Mesendoderm (in vitro differentiated cells): ENCODE data around the gene TADA3.

Experiments used
- DNase-seq: peaks from one replicate; pipeline ENCODE4 v3.0.0; 2013
- H2AK5ac ChIP-seq: 2 replicates; pipeline ENCODE4 v1.6.1; 2013; ENCODE audit warnings: low read length, inconsistent platforms
- H2BK120ac ChIP-seq: 2 replicates; pipeline ENCODE4 v1.6.1; 2013; ENCODE audit warnings: low read depth, mild to moderate bottlenecking, low read length, moderate library complexity, mixed read lengths
- H2BK15ac ChIP-seq: replicated peaks from 2 replicates; pipeline ENCODE4 v1.6.1; 2013; ENCODE audit warnings: low read depth, mild to moderate bottlenecking, moderate library complexity
- H2BK5ac ChIP-seq: 2 replicates; pipeline ENCODE4 v1.6.1; 2013; ENCODE audit warnings: low read length, inconsistent platforms
- H3K18ac ChIP-seq: 2 replicates; pipeline ENCODE4 v1.6.1; 2013; ENCODE audit warnings: mild to moderate bottlenecking, low read length, mixed read lengths
- H3K23ac ChIP-seq: one replicate; pipeline ENCODE4 v1.6.1; 2013; ENCODE audit warnings: low read length
- H3K27ac ChIP-seq: 2 replicates; pipeline ENCODE4 v1.5.1; 2013; ENCODE audit warnings: low read depth, mild to moderate bottlenecking, inconsistent platforms, low read length, moderate library complexity
- H3K27me3 ChIP-seq: 2 replicates; pipeline ENCODE4 v1.6.1; 2013; ENCODE audit warnings: low read length, control low read depth, mild to moderate bottlenecking, inconsistent platforms; ENCODE audit not compliant: insufficient read depth, poor library complexity
- H3K36me3 ChIP-seq: 2 replicates; pipeline ENCODE4 v1.6.1; 2013; ENCODE audit warnings: low read length, inconsistent platforms; ENCODE audit not compliant: control insufficient read depth, insufficient read depth
- H3K4ac ChIP-seq: one replicate; pipeline ENCODE4 v1.6.1; 2013; ENCODE audit warnings: low read depth, mild to moderate bottlenecking, low read length, moderate library complexity
- H3K4me1 ChIP-seq: 2 replicates; pipeline ENCODE4 v1.6.1; 2013; ENCODE audit warnings: low read depth, low read length, inconsistent platforms; ENCODE audit not compliant: control insufficient read depth
- H3K4me2 ChIP-seq: 2 replicates; pipeline ENCODE4 v1.6.1; 2013; ENCODE audit warnings: low read length
- H3K4me3 ChIP-seq: 2 replicates; pipeline ENCODE4 v1.5.1; 2013; ENCODE audit warnings: mild to moderate bottlenecking, low read length
- H3K56ac ChIP-seq: one replicate; pipeline ENCODE4 v1.6.1; 2013; ENCODE audit warnings: low read length
- H3K79me1 ChIP-seq: 2 replicates; pipeline ENCODE4 v1.6.1; 2013; ENCODE audit warnings: low read length, inconsistent platforms
- H3K79me2 ChIP-seq: 2 replicates; pipeline ENCODE4 v1.6.1; 2013; ENCODE audit warnings: mild to moderate bottlenecking, low read length; ENCODE audit not compliant: control insufficient read depth, insufficient read depth
- H3K9ac ChIP-seq: 2 replicates; pipeline ENCODE4 v1.6.1; 2013; ENCODE audit warnings: low read length, inconsistent platforms
- H4K5ac ChIP-seq: one replicate; pipeline ENCODE4 v1.6.1; 2013; ENCODE audit warnings: low read length
- H4K8ac ChIP-seq: one replicate; pipeline ENCODE4 v1.6.1; 2013; ENCODE audit warnings: low read depth, mild to moderate bottlenecking, control low read depth, low read length, moderate library complexity
- WGBS: extraction: QIAGEN DNeasy Blood & Tissue Kit; methylation state at CpG from one replicate; pipeline ENCODE4 v1.1.7; 2013; ENCODE audit warnings: low lambda C conversion rate, missing lambda C conversion rate; ENCODE audit not compliant: insufficient coverage; ENCODE audit errors: extremely low coverage; 5-methylcytosine and 5-hydroxymethylcytosine counted together

The TADA3 gene

GRCh38 chr3:9833078-9833477 is 40.8 kb upstream of the TADA3 start:
- no peak overlapping the region for H2BK5ac ChIP-seq
- H4K5ac ChIP-seq: no peak overlapping the region
- no peak overlapping the region for H2BK15ac ChIP-seq
- no peaks in the 10 kb centered on the region for H3K36me3 ChIP-seq
- DNase-seq: no peak
- H3K79me1 ChIP-seq: no peaks in the 10 kb centered on the region
- H4K8ac ChIP-seq: no peak overlapping the region
- no peaks in the 10 kb centered on the region for H3K79me2 ChIP-seq
- no peak overlapping the region for H3K4ac ChIP-seq
- no peak overlapping the region for H3K4me3 ChIP-seq
- no peak overlapping the region for H3K23ac ChIP-seq
- H3K18ac ChIP-seq: no peak overlapping the region
- no peak overlapping the region for H3K4me2 ChIP-seq
- no peak overlapping the region for H2AK5ac ChIP-seq
- no peak overlapping the region for H2BK120ac ChIP-seq
- H3K56ac ChIP-seq: no peak overlapping the region
- H3K4me1 ChIP-seq: no peaks in the 10 kb centered on the region
- WGBS: no CpG with 5 or more reads among the region's 9 CpGs
- no peaks in the 10 kb centered on the region for H3K27me3 ChIP-seq
- H3K27ac ChIP-seq: no peak overlapping the region
- H3K9ac ChIP-seq: no peak overlapping the region

DNA sequence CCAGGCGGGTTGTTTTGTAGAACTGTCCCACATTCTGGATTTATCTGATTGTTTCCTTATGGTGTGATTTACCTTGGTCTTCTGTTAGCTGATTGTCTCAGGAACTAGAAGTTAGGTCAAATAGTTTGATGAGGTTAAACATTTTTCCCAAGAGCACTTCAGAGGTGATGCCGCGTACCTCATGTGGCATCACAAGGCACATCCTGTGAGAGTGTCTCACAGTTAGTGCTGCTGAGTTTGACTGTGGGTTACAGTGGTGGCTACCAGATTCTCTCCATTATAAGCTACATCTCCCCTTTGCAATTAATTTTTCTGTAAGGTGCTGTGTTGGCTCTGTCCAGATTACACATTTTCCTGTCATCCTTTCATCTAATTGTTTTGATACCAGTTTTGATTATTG is 39.0 kb upstream of the TADA3 start:
- Histone ChIP-seq H3K4ac (no peak overlapping the region), H4K5ac (no peak overlapping the region), H4K8ac (no peak overlapping the region), H3K4me2 (no peak overlapping the region), H3K23ac (no peak overlapping the region), H3K27ac (no peak overlapping the region), H3K18ac (no peak overlapping the region), H3K27me3 (no peaks in the 10 kb centered on the region), H3K79me2 (no peaks in the 10 kb centered on the region), H3K9ac (no peak overlapping the region), H3K4me3 (no peak overlapping the region), H2BK15ac (no peak overlapping the region), H3K56ac (no peak overlapping the region), H2BK120ac (no peak overlapping the region), H2BK5ac (no peak overlapping the region), H3K79me1 (no peaks in the 10 kb centered on the region), H3K36me3 (no peaks in the 10 kb centered on the region), H3K4me1 (no peaks in the 10 kb centered on the region), H2AK5ac (no peak overlapping the region)
- DNase-seq: no peak
- WGBS: no CpG with 5 or more reads among the region's 3 CpGs

- H2BK5ac ChIP-seq: no peak overlapping the region
- H3K27me3 ChIP-seq: no peaks in the 10 kb centered on the region
- H3K79me1 ChIP-seq: no peaks in the 10 kb centered on the region
- H4K5ac ChIP-seq: no peak overlapping the region
- H3K36me3 ChIP-seq: no peaks in the 10 kb centered on the region
- H3K4me2 ChIP-seq: no peak overlapping the region
- no peaks in the 10 kb centered on the region for H3K4me1 ChIP-seq
- no peak overlapping the region for H3K4me3 ChIP-seq
- no peak overlapping the region for H3K23ac ChIP-seq
- no peak overlapping the region for H2BK15ac ChIP-seq
- no peak overlapping the region for H2AK5ac ChIP-seq
- no peak overlapping the region for H3K4ac ChIP-seq
- no peaks in the 10 kb centered on the region for H3K79me2 ChIP-seq
- no peak overlapping the region for H3K9ac ChIP-seq
- no peak overlapping the region for H3K27ac ChIP-seq
- H4K8ac ChIP-seq: no peak overlapping the region
- H3K18ac ChIP-seq: no peak overlapping the region
- no CpG with 5 or more reads among the region's 17 CpGs for WGBS
- H2BK120ac ChIP-seq: no peak overlapping the region
- no peak overlapping the region for H3K56ac ChIP-seq
- DNase-seq: no peak
Observed at GRCh38 chr3:9828801-9829755, 36.8 kb upstream of the TADA3 start.

DNA sequence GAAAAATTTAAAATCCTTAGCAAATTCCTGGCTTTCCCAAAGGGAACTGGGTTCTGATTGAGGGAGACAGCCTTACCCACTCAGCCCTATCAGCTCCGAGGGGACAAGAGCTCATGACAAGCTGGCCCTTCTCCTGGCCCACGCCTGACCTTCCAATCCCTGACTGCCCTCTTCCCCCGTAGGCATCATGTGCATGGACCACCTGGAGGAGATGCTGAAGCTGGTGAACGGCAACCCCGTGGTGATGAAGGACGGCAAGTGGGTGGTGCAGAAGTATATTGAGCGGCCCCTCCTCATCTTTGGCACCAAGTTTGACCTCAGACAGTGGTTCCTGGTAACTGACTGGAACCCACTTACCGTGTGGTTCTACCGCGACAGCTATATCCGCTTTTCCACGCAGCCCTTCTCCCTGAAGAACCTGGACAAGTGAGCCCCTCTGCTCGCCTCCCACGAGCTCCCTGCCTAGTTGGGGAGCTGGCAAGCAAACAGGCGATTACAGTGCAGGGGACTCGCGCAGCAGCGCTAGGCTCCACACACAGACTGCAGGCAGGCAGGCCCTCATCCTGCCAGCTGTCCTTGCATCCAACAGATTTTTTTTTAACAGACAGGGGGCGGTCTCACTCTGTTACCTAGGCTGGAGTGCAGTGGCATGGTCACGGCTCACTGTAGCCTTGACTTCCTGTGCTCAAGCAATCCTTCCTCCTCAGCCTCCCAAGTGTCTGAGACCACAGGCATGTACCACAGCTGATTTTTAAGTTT is 34.7 kb upstream of the TADA3 start:
- Histone ChIP-seq H3K18ac (no peak overlapping the region), H2BK120ac (no peak overlapping the region), H3K4ac (no peak overlapping the region), H3K4me2 (no peak overlapping the region), H2AK5ac (no peak overlapping the region), H3K4me1 (no peaks in the 10 kb centered on the region), H4K8ac (no peak overlapping the region), H2BK5ac (no peak overlapping the region), H3K27me3 (no peaks in the 10 kb centered on the region), H3K23ac (no peak overlapping the region), H4K5ac (no peak overlapping the region), H3K56ac (peak overlapping the region; percentile 15), H3K9ac (no peak overlapping the region), H3K79me2 (no peaks in the 10 kb centered on the region), H3K4me3 (no peak overlapping the region), H3K36me3 (no peaks in the 10 kb centered on the region), H3K27ac (no peak overlapping the region), H3K79me1 (no peaks in the 10 kb centered on the region), H2BK15ac (no peak overlapping the region)
- DNase-seq: peak; percentile 79
- no CpG with 5 or more reads among the region's 20 CpGs for WGBS

GRCh38 chr3:9825451-9826040 is 33.3 kb upstream of the TADA3 start:
- H3K4ac ChIP-seq: no peak overlapping the region
- no peak overlapping the region for H2BK5ac ChIP-seq
- no peaks in the 10 kb centered on the region for H3K27me3 ChIP-seq
- no peak overlapping the region for H3K23ac ChIP-seq
- no peak for DNase-seq
- H3K27ac ChIP-seq: no peak overlapping the region
- H3K18ac ChIP-seq: no peak overlapping the region
- no peak overlapping the region for H4K5ac ChIP-seq
- H3K4me3 ChIP-seq: no peak overlapping the region
- no peaks in the 10 kb centered on the region for H3K4me1 ChIP-seq
- H3K79me1 ChIP-seq: no peaks in the 10 kb centered on the region
- no peak overlapping the region for H3K9ac ChIP-seq
- no peaks in the 10 kb centered on the region for H3K79me2 ChIP-seq
- H3K4me2 ChIP-seq: no peak overlapping the region
- no peak overlapping the region for H4K8ac ChIP-seq
- no CpG with 5 or more reads among the region's 14 CpGs for whole genome bisulfite sequencing
- no peaks in the 10 kb centered on the region for H3K36me3 ChIP-seq
- H3K56ac ChIP-seq: no peak overlapping the region
- no peak overlapping the region for H2AK5ac ChIP-seq
- H2BK120ac ChIP-seq: no peak overlapping the region
- H2BK15ac ChIP-seq: no peak overlapping the region
